ENCODE data around the gene CD4. TPM values are rescaled to one million over a fixed set of nuclear protein-coding genes. Genes with fewer than 3 reads are reported as not detected.
A peak's percentile ranks its signal among the peaks of the same experiment; 100 is the strongest.

CD4 gene
- total RNA-seq, 1 experiment from 2014 or later: not detected

DNA sequence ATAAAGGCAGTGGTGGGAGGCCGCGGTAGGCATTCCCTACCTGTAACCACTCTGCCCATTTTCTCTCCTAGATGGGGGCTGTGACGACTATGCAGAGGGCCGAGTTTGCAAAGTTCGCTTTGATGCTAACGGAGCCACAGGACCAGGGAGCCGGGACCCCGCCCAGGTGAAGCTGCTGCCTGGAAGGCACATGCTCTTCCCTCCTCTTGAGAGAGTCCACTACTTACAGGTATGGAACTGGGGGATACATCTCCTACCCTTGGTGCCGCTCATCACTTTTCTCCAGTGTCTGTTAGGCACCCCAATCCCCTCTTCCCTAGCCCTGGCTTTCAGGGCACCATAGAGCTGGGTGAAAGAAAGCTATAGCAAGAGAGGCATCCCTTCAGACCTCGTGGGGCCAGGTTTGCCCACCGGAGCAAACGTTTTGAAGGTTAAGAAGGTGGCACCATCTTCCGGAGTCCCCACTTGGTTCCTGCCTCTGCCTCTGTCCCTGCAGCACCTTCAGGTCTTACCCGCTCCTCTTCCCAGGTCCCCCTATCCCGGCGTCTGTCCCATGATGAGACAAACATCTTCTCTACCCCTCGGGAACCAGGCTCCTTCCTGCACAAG, 36.9 kb downstream of the CD4 start:
- H3K36me3 Mint-ChIP-seq (ENCODE audit: insufficient read depth, unreplicated experiment): no peaks in the 10 kb centered on the region
- DNase-seq (ENCODE audit: unreplicated experiment): no peak
- intact Hi-C loops (cut with micrococcal nuclease): no loop called here
- BruUV-seq (replicated peaks): no TSS peak
- ChIA-PET POLR2A (no interaction called here), CTCF (interaction anchor here (0.5 to 5.1 kb wide), 30 partner anchors 9 to 451 kb away, joined by 3 to 42 read pairs (median 4); partner anchors contain the start of genes COPS7A, GNB3, MLF2 and SCNN1A)
- H3K27me3 Mint-ChIP-seq (ENCODE audit: insufficient read depth, unreplicated experiment): peaks cover 99% of the 10 kb centered on the region
- H3K9me3 Mint-ChIP-seq (ENCODE audit: unreplicated experiment): no peaks in the 10 kb centered on the region
- TF ChIP-seq, protein P1, sequence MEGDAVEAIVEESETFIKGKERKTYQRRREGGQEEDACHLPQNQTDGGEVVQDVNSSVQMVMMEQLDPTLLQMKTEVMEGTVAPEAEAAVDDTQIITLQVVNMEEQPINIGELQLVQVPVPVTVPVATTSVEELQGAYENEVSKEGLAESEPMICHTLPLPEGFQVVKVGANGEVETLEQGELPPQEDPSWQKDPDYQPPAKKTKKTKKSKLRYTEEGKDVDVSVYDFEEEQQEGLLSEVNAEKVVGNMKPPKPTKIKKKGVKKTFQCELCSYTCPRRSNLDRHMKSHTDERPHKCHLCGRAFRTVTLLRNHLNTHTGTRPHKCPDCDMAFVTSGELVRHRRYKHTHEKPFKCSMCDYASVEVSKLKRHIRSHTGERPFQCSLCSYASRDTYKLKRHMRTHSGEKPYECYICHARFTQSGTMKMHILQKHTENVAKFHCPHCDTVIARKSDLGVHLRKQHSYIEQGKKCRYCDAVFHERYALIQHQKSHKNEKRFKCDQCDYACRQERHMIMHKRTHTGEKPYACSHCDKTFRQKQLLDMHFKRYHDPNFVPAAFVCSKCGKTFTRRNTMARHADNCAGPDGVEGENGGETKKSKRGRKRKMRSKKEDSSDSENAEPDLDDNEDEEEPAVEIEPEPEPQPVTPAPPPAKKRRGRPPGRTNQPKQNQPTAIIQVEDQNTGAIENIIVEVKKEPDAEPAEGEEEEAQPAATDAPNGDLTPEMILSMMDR (IDR thresholded peaks at IDR 0.05; ENCODE audit: unreplicated experiment): no peak
- H3K4me3 Mint-ChIP-seq (ENCODE audit: unreplicated experiment): no peak overlapping the region
- H3K4me1 Mint-ChIP-seq (ENCODE audit: insufficient read depth, unreplicated experiment): peaks cover 29% of the 10 kb centered on the region
- no peak overlapping the region for H3K27ac Mint-ChIP-seq (ENCODE audit: low read depth, unreplicated experiment)

DNA sequence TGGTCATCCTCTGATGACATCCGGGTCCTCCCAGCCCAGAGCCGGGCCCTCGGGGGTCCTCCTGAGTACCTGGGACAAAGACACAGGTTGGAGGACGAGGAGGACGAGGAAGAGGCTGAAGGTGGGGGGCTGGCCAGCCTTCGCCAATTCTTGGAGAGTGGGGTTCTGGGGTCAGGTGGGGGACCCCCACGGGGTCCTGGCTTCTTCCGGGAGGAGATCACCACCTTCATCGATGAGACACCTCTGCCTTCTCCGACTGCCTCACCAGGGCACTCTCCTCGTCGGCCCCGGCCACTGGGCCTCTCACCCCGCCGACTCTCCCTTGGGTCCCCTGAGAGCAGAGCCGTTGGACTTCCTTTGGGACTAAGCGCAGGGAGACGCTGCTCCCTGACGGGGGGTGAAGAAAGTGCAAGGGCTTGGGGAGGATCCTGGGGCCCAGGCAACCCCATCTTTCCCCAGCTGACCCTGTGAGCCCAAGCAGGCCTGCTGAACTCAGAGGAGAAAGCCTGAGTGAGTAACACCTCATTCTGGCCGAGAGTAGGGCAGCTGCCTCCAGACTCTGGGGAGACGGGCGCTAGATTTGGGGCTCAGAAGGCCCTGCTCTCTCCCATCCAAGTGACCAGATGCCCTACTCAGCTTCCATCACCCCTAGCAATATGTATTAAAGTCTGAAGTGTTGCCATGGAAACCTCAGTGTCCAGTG, 37.6 kb downstream of the CD4 start:
- TF ChIP-seq, protein P1 (IDR thresholded peaks at IDR 0.05; ENCODE audit: unreplicated experiment): no peak
- POLR2A ChIA-PET: no interaction called here
- BruUV-seq (replicated peaks): no TSS peak
- intact Hi-C loops (cut with micrococcal nuclease): no loop called here
- peaks cover 99% of the 10 kb centered on the region for H3K27me3 Mint-ChIP-seq (ENCODE audit: insufficient read depth, unreplicated experiment)
- no peaks in the 10 kb centered on the region for H3K9me3 Mint-ChIP-seq (ENCODE audit: unreplicated experiment)
- no peaks in the 10 kb centered on the region for H3K36me3 Mint-ChIP-seq (ENCODE audit: insufficient read depth, unreplicated experiment)
- H3K27ac Mint-ChIP-seq (ENCODE audit: low read depth, unreplicated experiment): no peak overlapping the region
- peak overlapping the region; percentile 55 for H3K4me3 Mint-ChIP-seq (ENCODE audit: unreplicated experiment)
- DNase-seq (ENCODE audit: unreplicated experiment): no peak
- H3K4me1 Mint-ChIP-seq (ENCODE audit: insufficient read depth, unreplicated experiment): peaks cover 29% of the 10 kb centered on the region
- CTCF ChIA-PET: interaction anchor here (0.5 to 5.1 kb wide), 16 partner anchors 9 to 212 kb away, joined by 3 to 42 read pairs (median 4); partner anchors contain the start of genes COPS7A, MLF2 and SPSB2

DNA sequence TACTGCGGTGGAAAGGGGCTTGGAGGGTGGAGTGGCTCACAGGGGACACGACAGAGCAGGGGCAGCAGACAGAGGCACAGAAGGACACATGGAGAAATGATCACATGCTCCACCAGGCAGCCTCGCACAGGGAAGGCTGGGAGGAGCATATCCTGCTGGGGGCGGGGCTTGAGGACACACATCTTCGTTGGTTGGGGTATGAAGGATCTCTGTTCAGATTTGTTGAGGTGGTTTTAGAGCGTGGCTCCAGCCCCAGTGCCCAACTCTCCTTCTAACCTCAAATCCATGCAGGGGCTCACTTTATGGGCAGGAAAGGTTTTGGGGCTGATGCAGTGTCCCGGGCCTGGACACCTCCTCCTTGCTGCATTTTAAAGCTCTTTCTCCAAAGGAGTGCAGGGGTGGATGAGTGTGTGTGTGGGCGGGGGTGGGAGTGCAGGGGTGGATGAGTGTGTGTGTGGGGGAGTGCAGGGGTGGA, 38.1 kb downstream of the CD4 start:
- Mint-ChIP-seq H3K9me3 (ENCODE audit: unreplicated experiment) (no peaks in the 10 kb centered on the region), H3K4me1 (ENCODE audit: insufficient read depth, unreplicated experiment) (peaks cover 29% of the 10 kb centered on the region), H3K36me3 (ENCODE audit: insufficient read depth, unreplicated experiment) (no peaks in the 10 kb centered on the region), H3K4me3 (ENCODE audit: unreplicated experiment) (peak overlapping the region; percentile 55), H3K27me3 (ENCODE audit: insufficient read depth, unreplicated experiment) (peaks cover 94% of the 10 kb centered on the region), H3K27ac (ENCODE audit: low read depth, unreplicated experiment) (no peak overlapping the region)
- ChIA-PET POLR2A (interaction anchor here (0.7 kb wide), 1 partner anchor 74 kb away, joined by 3 read pairs; the partner anchor contains the start of gene MLF2), CTCF (interaction anchor here (0.5 to 5.1 kb wide), 3 partner anchors 27 to 75 kb away, joined by 3 to 42 read pairs (median 14); partner anchors contain the start of gene MLF2)
- TF ChIP-seq, protein P1 (IDR thresholded peaks at IDR 0.05; ENCODE audit: unreplicated experiment): no peak
- no TSS peak for BruUV-seq (replicated peaks)
- intact Hi-C loops (cut with micrococcal nuclease): no loop called here
- peak; percentile 87 for DNase-seq (ENCODE audit: unreplicated experiment)
